Spleen (tissue), 7 donors: ENCODE results near the gene PDE6A.

ENCODE experiments used
- POLR2A ChIP-seq, 3 donors: fragments of 450-650 bp; IDR thresholded peaks; one replicate each; pipeline ENCODE4 v1.5.1; 2017; ENCODE audit warnings: antibody characterized with exemption in 3 of 3, mild to moderate bottlenecking in 1 of 3
- POLR2AphosphoS5 ChIP-seq, 3 donors: sonication (generic); formaldehyde crosslinking; IDR thresholded peaks; one replicate each; pipeline ENCODE4 v1.5.1; 2017; ENCODE audit warnings: antibody characterized with exemption in 3 of 3
- TF ChIP-seq, protein P1 (sequence below), 11 experiments: fragments of 200-600 bp in 7 of 11; fragments of 450-650 bp in 4 of 11; sonication (generic) in 4 of 11; IDR thresholded peaks in 8 of 11; conservative IDR thresholded peaks in 3 of 11; 1 replicate in 7 of 11; 2 replicates in 4 of 11; pipeline versions ENCODE4 v1.4.0 to v1.8.0; 2016 to 2021; ENCODE audit warnings: antibody characterized with exemption in 11 of 11, inconsistent platforms in 4 of 11, mild to moderate bottlenecking in 1 of 11
- donor health status: DM: no; HTN: no; CAD: no; lungs with moderate emphysema.
- donor health status: DM: no; HTN: no; CAD: no.
- donor health status: DM: no; HTN: no; CAD: no.

DNA sequence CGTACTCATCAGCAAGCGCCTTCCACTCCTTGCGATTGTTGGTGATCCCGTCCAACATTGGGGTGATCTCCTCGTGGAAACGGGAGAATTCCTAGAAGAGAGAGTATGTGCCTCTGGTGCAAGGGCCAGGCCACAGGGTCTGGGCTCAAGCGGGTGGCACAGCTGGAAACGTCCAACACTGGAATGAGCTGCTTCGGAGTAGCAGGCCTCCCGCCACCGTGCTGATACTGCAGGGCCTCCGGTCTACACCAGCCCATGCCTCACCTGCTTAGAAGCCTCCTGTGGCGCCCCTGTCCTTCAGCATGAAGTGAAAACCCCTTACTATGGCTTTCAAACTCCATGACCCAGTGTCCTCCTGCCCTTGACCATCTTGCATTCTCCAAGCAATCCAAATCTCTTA is 81.4 kb downstream of the PDE6A start:
- TF ChIP-seq, protein P1, sequence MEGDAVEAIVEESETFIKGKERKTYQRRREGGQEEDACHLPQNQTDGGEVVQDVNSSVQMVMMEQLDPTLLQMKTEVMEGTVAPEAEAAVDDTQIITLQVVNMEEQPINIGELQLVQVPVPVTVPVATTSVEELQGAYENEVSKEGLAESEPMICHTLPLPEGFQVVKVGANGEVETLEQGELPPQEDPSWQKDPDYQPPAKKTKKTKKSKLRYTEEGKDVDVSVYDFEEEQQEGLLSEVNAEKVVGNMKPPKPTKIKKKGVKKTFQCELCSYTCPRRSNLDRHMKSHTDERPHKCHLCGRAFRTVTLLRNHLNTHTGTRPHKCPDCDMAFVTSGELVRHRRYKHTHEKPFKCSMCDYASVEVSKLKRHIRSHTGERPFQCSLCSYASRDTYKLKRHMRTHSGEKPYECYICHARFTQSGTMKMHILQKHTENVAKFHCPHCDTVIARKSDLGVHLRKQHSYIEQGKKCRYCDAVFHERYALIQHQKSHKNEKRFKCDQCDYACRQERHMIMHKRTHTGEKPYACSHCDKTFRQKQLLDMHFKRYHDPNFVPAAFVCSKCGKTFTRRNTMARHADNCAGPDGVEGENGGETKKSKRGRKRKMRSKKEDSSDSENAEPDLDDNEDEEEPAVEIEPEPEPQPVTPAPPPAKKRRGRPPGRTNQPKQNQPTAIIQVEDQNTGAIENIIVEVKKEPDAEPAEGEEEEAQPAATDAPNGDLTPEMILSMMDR (IDR thresholded peaks at IDR 0.05 in 8 of 11, conservative IDR thresholded peaks at IDR 0.05 in 3 of 11): no peak
- TF ChIP-seq POLR2AphosphoS5 (IDR thresholded peaks at IDR 0.05) (no peak), POLR2A (IDR thresholded peaks at IDR 0.05) (no peak)
